ENCODE data around the gene GALNT18. TPM values are rescaled to one million over a fixed set of nuclear protein-coding genes. Genes with fewer than 3 reads are reported as not detected.

Gene GALNT18
- total and polyA plus RNA-seq, 2 of the 4 experiments (the other 2 are of a cell fraction), result 9.5 to 11.3 TPM

GRCh38 chr11:11363674-11364073 is 258.1 kb downstream of the GALNT18 start:
- no peak overlapping the region for H4K91ac ChIP-seq (ENCODE audit: insufficient read depth, low read depth, low read length)
- H2BK20ac ChIP-seq (ENCODE audit: low read depth, low read length), result no peak overlapping the region
- H2BK15ac ChIP-seq (ENCODE audit: low read depth, low read length), result no peak overlapping the region
- H3K4me3 ChIP-seq (ENCODE audit: insufficient read depth, low read depth, low read length), result no peak overlapping the region
- no peaks in the 10 kb centered on the region for H3K4me1 ChIP-seq (ENCODE audit: control insufficient read depth, insufficient read depth, low read length)
- H3K23ac ChIP-seq (ENCODE audit: low read depth, low read length), result no peak overlapping the region
- in situ Hi-C loops (cut with MboI; ENCODE audit: low sequenced_read_pairs), result no loop called here
- H3K18ac ChIP-seq (ENCODE audit: low read depth, low read length), result no peak overlapping the region
- dilution Hi-C loops (cut with HindIII; ENCODE audit: low sequenced_read_pairs, unreplicated experiment), result no loop called here
- H3K9me3 ChIP-seq (ENCODE audit: control insufficient read depth, insufficient read depth, low read length), result no peaks in the 10 kb centered on the region
- TF ChIP-seq USF2 (IDR thresholded peaks at IDR 0.05; ENCODE audit: low read depth, low read length) (no peak), RAD21 (IDR thresholded peaks at IDR 0.05; ENCODE audit: low read length) (no peak), ELK1 (IDR thresholded peaks at IDR 0.05; ENCODE audit: borderline replicate concordance, low read depth, low read length) (no peak), RCOR1 (IDR thresholded peaks at IDR 0.05; ENCODE audit: insufficient replicate concordance, low read length) (no peak), FOS (IDR thresholded peaks at IDR 0.05; ENCODE audit: low read depth, low read length) (no peak), MAZ (IDR thresholded peaks at IDR 0.05; ENCODE audit: borderline replicate concordance, low read depth, low read length) (no peak), CTCF (conservative IDR thresholded peaks at IDR 0.05; ENCODE audit: low read depth, low read length) (no peak), BHLHE40 (IDR thresholded peaks at IDR 0.05; ENCODE audit: low read depth, low read length) (no peak), CHD1 (IDR thresholded peaks at IDR 0.05; ENCODE audit: low read depth, low read length) (no peak), MAFK (IDR thresholded peaks at IDR 0.05; ENCODE audit: low read depth, low read length) (no peak), RFX5 (IDR thresholded peaks at IDR 0.05; ENCODE audit: low read depth, low read length) (no peak), SMC3 (IDR thresholded peaks at IDR 0.05; ENCODE audit: low read depth, low read length) (no peak), CEBPB (IDR thresholded peaks at IDR 0.05; ENCODE audit: low read depth, low read length) (no peak)
- no peak for DNase-seq
- BruUV-seq (replicated peaks), result no TSS peak
- no peak overlapping the region for H2BK5ac ChIP-seq (ENCODE audit: low read depth, low read length, poor library complexity, severe bottlenecking)
- ChIA-PET CTCF (interaction anchor here (0.9 kb wide), 1 partner anchor 326 kb away, joined by 3 read pairs; no protein-coding TSS in a partner anchor), POLR2A (ENCODE audit: unreplicated experiment) (no interaction called here)
- H2AK5ac ChIP-seq (ENCODE audit: low read depth, low read length), result no peak overlapping the region
- intact Hi-C loops (cut with micrococcal nuclease), result no loop called here
- H4K5ac ChIP-seq (ENCODE audit: low read depth, low read length), result no peak overlapping the region
- H3K14ac ChIP-seq (replicated peaks; ENCODE audit: low read depth, low read length), result no peak overlapping the region
- H3K27me3 ChIP-seq (ENCODE audit: control insufficient read depth, insufficient read depth, low read length), result no peaks in the 10 kb centered on the region
- no peak overlapping the region for H3K9ac ChIP-seq (ENCODE audit: low read depth, low read length)
- H3K9me1 ChIP-seq (ENCODE audit: insufficient read depth, low read length), result no peaks in the 10 kb centered on the region
- H3K4ac ChIP-seq (ENCODE audit: low read depth, low read length), result no peak overlapping the region
- H3K79me1 ChIP-seq (ENCODE audit: low read depth in 1 of 2, low read length in 2 of 2), result no peaks in the 10 kb centered on the region
- no peak for ATAC-seq (ENCODE audit: low read depth)
- no peak overlapping the region for H3K27ac ChIP-seq (ENCODE audit: insufficient read depth, low read length)
- H4K20me1 ChIP-seq (ENCODE audit: insufficient read depth, low read length), result no peaks in the 10 kb centered on the region
- no peak overlapping the region for H4K8ac ChIP-seq (ENCODE audit: low read depth in 2 of 2, low read length in 2 of 2)
- no peak overlapping the region for H2BK120ac ChIP-seq (ENCODE audit: low read depth, low read length)
- no peak overlapping the region for H2AFZ ChIP-seq (replicated peaks; ENCODE audit: low read length, poor library complexity)
- H3K36me3 ChIP-seq (ENCODE audit: control insufficient read depth, insufficient read depth, low read length), result no peaks in the 10 kb centered on the region
- no peak overlapping the region for H3K56ac ChIP-seq (ENCODE audit: extremely low read depth, insufficient read depth, low read length)
- H3K4me2 ChIP-seq (ENCODE audit: low read depth, low read length), result no peak overlapping the region
- no peak overlapping the region for H2AK9ac ChIP-seq (replicated peaks; ENCODE audit: low read depth, low read length, poor library complexity)

Data from IMR-90 (cell line).